ENCODE data around the gene DBH.

Gene DBH

GRCh38 chr9:133643362-133643755 lies 7.2 kb downstream of the DBH start:
- no peak overlapping the region for H3K27ac ChIP-seq
- no peak for TF ChIP-seq CTCF (IDR thresholded peaks at IDR 0.05)
- no peak overlapping the region for H3K4me3 ChIP-seq
- no peak for DNase-seq (ENCODE audit: low spot score)

- TF ChIP-seq CTCF (IDR thresholded peaks at IDR 0.05) = no peak
- Histone ChIP-seq H3K27ac (no peak overlapping the region), H3K4me3 (no peak overlapping the region)
- no peak for DNase-seq (ENCODE audit: low spot score)
Observed at GRCh38 chr9:133643978-133644760, 8.0 kb downstream of the DBH start.

GRCh38 chr9:133645021-133645765 lies 9.0 kb downstream of the DBH start:
- no peak for TF ChIP-seq CTCF (IDR thresholded peaks at IDR 0.05)
- no peak for DNase-seq (ENCODE audit: low spot score)
- H3K27ac ChIP-seq = no peak overlapping the region
- no peak overlapping the region for H3K4me3 ChIP-seq

- no peak for DNase-seq (ENCODE audit: low spot score)
- no peak overlapping the region for H3K27ac ChIP-seq
- no peak for TF ChIP-seq CTCF (IDR thresholded peaks at IDR 0.05)
- no peak overlapping the region for H3K4me3 ChIP-seq
Observed at GRCh38 chr9:133647148-133647547, 11.0 kb downstream of the DBH start.

- Histone ChIP-seq H3K27ac (no peak overlapping the region), H3K4me3 (no peak overlapping the region)
- no peak for DNase-seq (ENCODE audit: low spot score)
- no peak for TF ChIP-seq CTCF (IDR thresholded peaks at IDR 0.05)
Observed at GRCh38 chr9:133647765-133648469, 11.8 kb downstream of the DBH start.

- Histone ChIP-seq H3K4me3 (no peak overlapping the region), H3K27ac (no peak overlapping the region)
- DNase-seq (ENCODE audit: low spot score) = no peak
- no peak for TF ChIP-seq CTCF (IDR thresholded peaks at IDR 0.05)
Observed at GRCh38 chr9:133649194-133649593, 13.0 kb downstream of the DBH start.
